DMS114 treated with DMSO at 0.1 percent for 48 hours (cell line): ENCODE measurements around the gene THRAP3.
"Not testable (repeated sequence)": the region's sequence is repeated elsewhere in the genome, so short reads cannot be mapped to it uniquely, and the experiment has no call there.

Experiments used
- DNase-seq: peaks from one replicate; lab custom pipeline; 2025; ENCODE audit not compliant: unreplicated experiment; lab: John Stamatoyannopoulos, UW

The THRAP3 gene

DNA sequence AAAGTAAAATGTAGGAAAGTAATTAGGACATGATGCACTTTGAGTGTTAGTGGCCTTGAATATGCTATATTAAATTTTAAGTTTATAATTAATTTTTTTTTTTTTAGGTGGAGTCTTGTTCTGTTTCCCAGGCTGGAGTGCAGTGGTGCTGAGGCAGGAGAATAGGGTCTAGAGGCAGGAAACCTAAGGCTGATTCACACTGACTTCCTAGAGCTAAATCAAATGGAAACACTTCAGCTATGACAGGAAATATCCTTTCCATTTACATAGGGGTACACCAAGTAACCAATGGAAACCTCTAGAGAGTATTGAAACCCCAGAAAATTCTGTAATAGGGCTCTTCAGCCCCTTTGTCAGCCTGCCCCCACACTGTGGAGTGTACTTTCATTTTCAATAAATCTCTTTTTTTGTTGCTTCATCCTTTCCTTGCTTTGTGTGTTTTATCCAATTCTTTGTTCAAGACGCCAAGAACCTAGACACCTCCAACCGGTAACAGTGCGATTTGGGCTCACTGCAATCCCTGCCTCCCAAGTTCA lies 17.9 kb upstream of the THRAP3 start:
- DNase-seq: no peak

GRCh38 chr1:36207339-36207738 lies 16.9 kb upstream of the THRAP3 start:
- no peak for DNase-seq

GRCh38 chr1:36208978-36209703 lies 15.1 kb upstream of the THRAP3 start:
- no peak for DNase-seq

GRCh38 chr1:36211307-36211706 lies 12.9 kb upstream of the THRAP3 start:
- no peak for DNase-seq

- DNase-seq: no peak
These were observed 12.4 kb upstream of the THRAP3 start for GRCh38 chr1:36211841-36212240.

DNA sequence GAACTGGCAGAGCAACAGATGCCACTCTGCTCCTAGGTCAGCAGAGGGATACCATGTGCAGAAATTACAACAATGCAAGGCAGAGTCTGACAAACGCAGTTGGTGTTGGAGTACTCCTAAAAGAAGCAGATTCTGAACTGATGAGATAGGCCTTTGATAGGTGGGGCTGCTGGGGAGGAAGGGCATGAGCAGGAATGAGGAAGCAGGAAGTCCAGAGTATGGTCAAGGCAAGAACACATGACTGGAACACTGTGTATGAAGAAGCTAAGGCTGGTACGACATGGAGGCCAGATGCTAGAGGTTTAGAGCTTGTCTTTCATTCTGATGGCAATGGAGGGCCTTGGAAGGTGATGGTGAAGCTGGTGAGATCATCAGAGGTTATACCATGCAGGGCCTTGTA lies 11.5 kb upstream of the THRAP3 start:
- no peak for DNase-seq

DNA sequence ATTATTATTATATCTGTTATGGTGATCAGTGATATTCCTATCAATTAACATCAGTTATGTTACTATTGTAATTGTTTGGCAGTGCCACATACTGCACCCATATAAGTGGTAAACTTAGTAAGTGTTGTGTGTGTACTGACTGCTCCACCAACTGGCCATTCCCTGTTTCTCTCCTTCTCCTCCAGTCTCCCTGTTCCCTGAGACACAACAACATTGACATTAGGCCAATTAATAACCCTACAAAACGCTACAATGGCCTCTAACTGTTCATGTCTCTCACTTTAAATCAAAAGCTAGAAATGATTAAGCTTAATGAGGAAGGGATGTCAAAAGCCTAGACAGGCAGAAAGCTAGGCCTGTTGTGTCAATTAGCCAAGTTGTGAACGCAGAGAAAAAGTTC lies 6.6 kb upstream of the THRAP3 start:
- DNase-seq: peak; percentile 52

GRCh38 chr1:36221901-36222300 lies 2.3 kb upstream of the THRAP3 start:
- DNase-seq: not testable (repeated sequence)

DNA sequence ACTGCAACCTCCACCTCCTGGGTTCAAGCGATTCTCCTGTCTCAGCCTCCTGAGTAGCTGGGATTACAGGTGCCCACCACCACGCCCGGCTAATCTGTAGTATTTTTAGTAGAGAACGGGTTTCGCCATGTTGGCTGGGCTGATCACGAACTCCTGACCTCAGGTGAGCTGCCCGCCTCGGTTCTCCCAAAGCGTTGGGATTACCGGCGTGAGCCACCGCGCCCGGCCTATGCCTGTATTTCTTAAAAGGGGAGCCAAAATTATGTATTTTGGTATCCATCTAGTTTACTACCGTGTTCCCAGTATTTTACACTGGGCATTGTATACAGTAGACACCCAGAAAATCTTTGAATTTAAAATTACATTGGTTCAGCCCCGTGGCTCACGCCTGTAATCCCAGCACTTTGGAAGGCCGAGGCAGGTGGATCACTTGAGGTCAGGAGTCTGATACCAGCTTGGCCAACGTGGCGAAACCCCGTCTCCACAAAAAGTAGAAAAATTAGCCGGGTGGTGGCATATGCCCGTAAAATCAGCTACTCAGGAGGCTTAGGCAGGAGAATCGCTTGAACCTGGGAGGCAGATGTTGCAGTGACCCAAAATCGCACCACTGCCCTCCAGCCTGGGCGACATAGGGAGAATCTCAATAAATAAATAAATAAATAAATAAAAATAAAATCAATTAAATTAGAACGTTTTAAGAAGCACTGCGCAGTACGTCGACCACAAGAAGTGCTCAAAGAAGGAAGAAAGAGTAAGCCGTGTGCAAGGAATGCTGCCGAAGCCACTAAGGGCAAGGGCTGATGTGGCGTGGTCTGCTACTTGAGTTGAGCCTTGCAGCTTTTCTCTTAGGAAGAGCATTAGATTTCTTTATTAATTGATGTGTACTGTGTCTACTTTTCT lies 1.5 kb upstream of the THRAP3 start:
- DNase-seq: peak; percentile 49

- DNase-seq: peak; percentile 70
These were observed 755 bp upstream of the THRAP3 start for GRCh38 chr1:36223381-36223995.

DNA sequence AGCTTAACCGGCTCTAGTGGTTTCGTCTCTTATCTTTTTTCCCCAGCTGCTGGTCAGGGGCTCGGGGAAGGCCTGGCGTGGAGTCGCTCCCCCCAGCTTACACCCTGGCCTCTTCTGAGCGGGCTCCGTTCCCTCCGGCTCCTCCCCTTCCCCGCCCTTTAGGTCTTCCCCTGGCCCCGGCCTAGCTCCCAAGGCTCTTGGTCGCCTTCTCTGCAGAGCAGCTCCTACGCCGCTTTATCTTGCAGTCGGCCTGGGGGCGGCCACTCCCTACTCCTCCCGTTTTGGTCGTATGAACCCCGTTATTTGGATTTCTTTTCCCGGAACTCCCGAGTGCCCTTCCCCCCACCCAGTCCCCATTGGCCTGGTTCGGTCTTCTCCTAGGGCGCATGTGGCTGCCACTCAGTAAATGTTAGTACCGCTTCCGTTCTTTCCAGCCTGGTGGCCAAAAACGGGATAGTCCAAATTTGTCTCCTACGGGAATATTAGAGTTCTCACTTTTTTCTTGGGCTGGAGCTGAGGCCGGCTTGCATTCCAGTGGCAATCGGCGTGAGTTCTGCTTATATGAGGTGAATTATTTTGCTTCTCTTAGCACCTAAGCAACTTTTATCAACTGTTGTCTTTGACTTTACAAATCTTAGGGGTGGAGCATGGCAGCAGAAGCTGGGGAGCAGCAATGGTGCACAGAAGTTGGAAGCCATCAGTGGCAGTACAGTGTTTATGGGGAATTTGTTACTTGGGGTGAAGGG lies 467 bp downstream of the THRAP3 start:
- DNase-seq: peak; percentile 93

- no peak for DNase-seq
These were observed 1.1 kb downstream of the THRAP3 start for GRCh38 chr1:36225283-36225899.

DNA sequence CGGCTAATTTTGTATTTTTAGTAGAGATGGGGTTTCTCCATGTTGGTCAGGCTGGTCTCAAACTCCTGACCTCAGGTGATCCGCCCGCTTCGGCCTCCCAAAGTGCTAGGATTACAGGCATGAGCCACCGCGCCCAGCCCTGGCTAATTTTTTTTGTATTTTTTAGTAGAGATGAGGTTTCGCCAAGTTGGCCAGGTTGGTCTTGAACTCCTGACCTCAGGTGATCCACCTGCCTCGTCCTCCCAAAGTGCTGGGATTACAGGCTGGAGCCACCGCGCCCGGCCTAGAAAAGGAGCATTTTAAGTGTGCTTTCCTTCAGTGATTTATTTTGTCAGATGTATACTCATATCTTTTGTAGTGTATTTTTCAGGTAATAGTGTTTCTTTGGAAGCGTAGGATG lies 6.0 kb downstream of the THRAP3 start:
- DNase-seq: not testable (repeated sequence)

DNA sequence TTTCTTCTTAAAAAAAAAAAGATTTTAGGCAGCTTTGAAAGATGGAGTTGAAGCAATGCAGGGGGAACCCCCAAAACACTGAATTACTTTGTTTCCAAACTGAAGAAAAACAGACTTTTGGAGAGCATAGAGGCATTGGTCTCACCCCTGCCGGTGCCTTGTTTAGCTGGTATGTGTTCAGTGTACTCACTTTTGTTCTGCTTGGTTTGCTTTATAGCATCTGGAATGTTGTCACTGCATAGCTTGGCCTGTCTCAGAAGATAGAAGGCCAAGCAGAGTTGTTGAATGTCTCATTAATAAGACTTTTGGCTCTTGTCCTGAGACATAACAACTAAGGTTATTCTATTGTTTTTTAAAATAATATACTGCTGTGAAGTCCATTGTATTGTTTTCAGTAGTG lies 6.9 kb downstream of the THRAP3 start:
- DNase-seq: no peak

- DNase-seq: no peak
These were observed 8.2 kb downstream of the THRAP3 start for GRCh38 chr1:36232212-36233095.

GRCh38 chr1:36236302-36236701 lies 12.1 kb downstream of the THRAP3 start:
- no peak for DNase-seq

GRCh38 chr1:36238433-36238832 lies 14.2 kb downstream of the THRAP3 start:
- no peak for DNase-seq

DNA sequence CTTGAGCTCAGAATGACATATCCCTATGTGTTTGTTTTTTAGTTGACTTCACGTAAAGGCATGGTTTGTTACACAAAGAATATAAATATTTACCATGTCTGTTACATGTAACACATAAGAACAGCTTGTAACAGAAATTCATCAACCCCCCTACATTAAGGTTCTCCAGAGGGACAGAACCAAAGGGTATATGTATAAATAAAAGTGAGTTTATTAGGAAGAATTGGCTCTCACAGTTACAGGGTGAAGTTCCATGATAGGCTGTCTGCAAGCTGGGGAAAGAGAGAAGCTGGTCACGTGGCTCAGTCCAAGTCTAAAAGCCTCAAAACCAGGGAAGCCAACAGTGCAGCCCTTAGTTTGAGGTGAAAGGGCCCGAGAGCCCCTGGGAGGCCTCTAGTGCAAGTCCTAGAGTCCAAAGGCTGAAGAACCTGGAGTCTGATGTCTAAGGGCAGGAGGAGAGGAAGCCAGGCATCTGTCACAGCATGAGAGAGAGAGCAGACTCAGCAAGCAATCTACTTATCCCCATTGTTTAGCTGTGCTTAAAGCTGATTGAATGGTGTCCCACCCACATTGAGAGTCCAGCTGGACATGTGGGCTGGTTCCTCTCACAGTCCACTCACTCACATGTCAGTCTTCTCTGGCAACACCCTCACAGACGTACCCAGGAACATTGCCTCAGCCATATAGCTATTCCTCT lies 15.8 kb downstream of the THRAP3 start:
- DNase-seq: no peak

GRCh38 chr1:36247538-36247937 lies 23.3 kb downstream of the THRAP3 start:
- no peak for DNase-seq
